Measurements from ENCODE around the gene MARCHF3. TPM values are rescaled to one million over a fixed set of nuclear protein-coding genes. Genes with fewer than 3 reads are reported as not detected.

MARCHF3 gene
- total RNA-seq, 6 experiments from 2014 or later = 0.33 to 4.3 (median 0.77) TPM

DNA sequence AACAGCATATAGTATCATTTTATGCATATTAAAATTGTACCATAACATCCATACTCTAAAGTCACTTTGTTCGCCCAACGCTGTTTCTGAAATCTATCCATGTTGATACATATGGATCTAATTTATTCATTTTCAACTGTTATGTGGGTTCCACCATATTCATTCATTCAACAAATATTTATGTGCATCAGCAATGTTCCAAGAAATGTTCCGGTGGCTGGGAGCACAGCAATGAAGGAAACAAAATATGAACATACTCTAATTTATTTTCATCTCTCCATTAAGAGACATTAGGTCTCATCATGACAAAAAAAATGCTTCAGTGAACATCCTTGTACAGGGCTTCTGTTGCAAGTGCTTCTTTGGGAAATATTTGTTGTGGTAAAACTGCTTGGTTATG lies 75.4 kb downstream of the MARCHF3 start:
- WGBS (ENCODE audit: insufficient coverage, low coverage, low lambda C conversion rate, missing lambda C conversion rate) = 98% methylated on average over 3 of the region's 3 CpGs
- TF ChIP-seq POLR2A (IDR thresholded peaks at IDR 0.05) = no peak
- TF ChIP-seq, protein P1, sequence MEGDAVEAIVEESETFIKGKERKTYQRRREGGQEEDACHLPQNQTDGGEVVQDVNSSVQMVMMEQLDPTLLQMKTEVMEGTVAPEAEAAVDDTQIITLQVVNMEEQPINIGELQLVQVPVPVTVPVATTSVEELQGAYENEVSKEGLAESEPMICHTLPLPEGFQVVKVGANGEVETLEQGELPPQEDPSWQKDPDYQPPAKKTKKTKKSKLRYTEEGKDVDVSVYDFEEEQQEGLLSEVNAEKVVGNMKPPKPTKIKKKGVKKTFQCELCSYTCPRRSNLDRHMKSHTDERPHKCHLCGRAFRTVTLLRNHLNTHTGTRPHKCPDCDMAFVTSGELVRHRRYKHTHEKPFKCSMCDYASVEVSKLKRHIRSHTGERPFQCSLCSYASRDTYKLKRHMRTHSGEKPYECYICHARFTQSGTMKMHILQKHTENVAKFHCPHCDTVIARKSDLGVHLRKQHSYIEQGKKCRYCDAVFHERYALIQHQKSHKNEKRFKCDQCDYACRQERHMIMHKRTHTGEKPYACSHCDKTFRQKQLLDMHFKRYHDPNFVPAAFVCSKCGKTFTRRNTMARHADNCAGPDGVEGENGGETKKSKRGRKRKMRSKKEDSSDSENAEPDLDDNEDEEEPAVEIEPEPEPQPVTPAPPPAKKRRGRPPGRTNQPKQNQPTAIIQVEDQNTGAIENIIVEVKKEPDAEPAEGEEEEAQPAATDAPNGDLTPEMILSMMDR (IDR thresholded peaks at IDR 0.05) = no peak
- no peaks in the 10 kb centered on the region for H3K36me3 ChIP-seq
- intact Hi-C loops (cut with DNase I) = no loop called here
- no peaks in the 10 kb centered on the region for H3K9me3 ChIP-seq
- no peak for ATAC-seq
- no peak overlapping the region for H3K4me3 ChIP-seq
- no peaks in the 10 kb centered on the region for H3K27me3 ChIP-seq
- no peak overlapping the region for H3K27ac ChIP-seq
- no peaks in the 10 kb centered on the region for H3K4me1 ChIP-seq
- DNase-seq = no peak

DNA sequence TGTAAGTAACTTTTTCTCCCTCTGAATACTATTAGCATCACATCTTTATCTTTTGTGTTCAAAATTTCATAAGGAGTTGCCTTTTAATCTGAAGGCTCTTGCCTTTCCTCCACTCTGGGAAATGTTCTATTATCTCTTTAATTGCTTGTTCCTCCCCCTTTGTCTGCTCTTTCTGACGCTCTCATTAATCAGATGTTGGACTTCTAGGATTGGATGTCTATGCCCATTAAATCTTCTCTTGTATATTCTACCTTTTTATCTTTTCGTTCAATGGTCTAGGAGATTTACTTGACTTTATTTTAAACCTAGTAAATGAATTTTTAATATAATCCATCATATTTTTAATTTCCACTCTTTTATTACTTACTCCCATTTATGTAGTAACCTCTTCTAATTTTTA lies 76.7 kb downstream of the MARCHF3 start:
- H3K27ac ChIP-seq = no peak overlapping the region
- no peak overlapping the region for H3K4me3 ChIP-seq
- no peak for DNase-seq
- intact Hi-C loops (cut with DNase I) = no loop called here
- H3K4me1 ChIP-seq = no peaks in the 10 kb centered on the region
- no peak for ATAC-seq
- H3K27me3 ChIP-seq = no peaks in the 10 kb centered on the region
- no peaks in the 10 kb centered on the region for H3K9me3 ChIP-seq
- WGBS (ENCODE audit: insufficient coverage, low coverage, low lambda C conversion rate, missing lambda C conversion rate) = 70% methylated on average over 2 of the region's 2 CpGs
- H3K36me3 ChIP-seq = no peaks in the 10 kb centered on the region
- TF ChIP-seq POLR2A (IDR thresholded peaks at IDR 0.05) = no peak
- TF ChIP-seq, protein P1 (IDR thresholded peaks at IDR 0.05) = no peak

DNA sequence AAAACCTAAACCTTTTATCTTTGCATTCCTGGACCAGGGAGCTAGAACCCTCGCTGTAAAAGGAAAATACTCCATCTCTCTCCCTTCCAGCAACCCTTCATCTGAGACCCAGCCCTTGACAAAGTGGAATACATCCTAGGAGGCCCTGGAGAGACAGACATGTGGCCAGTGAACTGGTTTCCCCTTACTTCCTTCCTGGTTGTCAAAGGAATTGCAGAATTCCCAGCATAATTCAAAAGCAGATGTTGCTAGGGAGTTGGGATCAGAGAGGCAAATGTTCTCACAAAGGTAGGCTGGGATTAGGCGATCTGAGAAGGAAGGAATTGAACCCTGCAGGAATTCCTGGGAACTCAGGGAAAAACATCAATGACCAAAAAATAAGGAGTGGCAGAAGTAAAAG lies 80.9 kb downstream of the MARCHF3 start:
- intact Hi-C loops (cut with DNase I) = no loop called here
- TF ChIP-seq, protein P1 (IDR thresholded peaks at IDR 0.05) = no peak
- TF ChIP-seq POLR2A (IDR thresholded peaks at IDR 0.05) = no peak
- Histone ChIP-seq H3K4me1 (no peaks in the 10 kb centered on the region), H3K27me3 (no peaks in the 10 kb centered on the region), H3K9me3 (no peaks in the 10 kb centered on the region), H3K36me3 (no peaks in the 10 kb centered on the region), H3K27ac (no peak overlapping the region), H3K4me3 (no peak overlapping the region)
- no peak for DNase-seq
- 89% methylated on average over 2 of the region's 2 CpGs for WGBS (ENCODE audit: insufficient coverage, low coverage, low lambda C conversion rate, missing lambda C conversion rate)
- ATAC-seq = no peak

DNA sequence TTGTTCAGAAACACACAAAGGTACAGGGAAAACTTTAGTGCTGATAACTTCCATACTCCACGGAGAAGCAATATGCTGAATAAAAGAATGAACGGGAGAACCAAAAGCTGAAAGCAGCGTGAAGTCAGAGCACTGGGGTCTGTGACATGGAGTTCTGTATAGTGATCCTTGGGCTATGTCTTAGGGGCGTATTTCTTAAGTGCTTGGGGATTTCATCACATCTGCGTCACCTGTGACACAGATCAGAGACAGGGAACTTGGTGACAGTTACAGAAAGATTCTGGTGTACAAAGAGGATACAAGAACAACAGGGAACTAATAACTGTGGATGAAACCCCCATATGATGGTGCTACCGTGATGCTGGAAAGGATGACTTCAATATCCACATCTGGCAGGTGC lies 81.9 kb downstream of the MARCHF3 start:
- H3K9me3 ChIP-seq = no peaks in the 10 kb centered on the region
- DNase-seq (no peak), ATAC-seq (no peak)
- H3K27me3 ChIP-seq = no peaks in the 10 kb centered on the region
- no peak overlapping the region for H3K4me3 ChIP-seq
- intact Hi-C loops (cut with DNase I) = no loop called here
- 87% methylated on average over 6 of the region's 6 CpGs for WGBS (ENCODE audit: insufficient coverage, low coverage, low lambda C conversion rate, missing lambda C conversion rate)
- no peaks in the 10 kb centered on the region for H3K4me1 ChIP-seq
- H3K36me3 ChIP-seq = no peaks in the 10 kb centered on the region
- no peak overlapping the region for H3K27ac ChIP-seq
- TF ChIP-seq POLR2A (IDR thresholded peaks at IDR 0.05) = no peak
- TF ChIP-seq, protein P1 (IDR thresholded peaks at IDR 0.05) = no peak

DNA sequence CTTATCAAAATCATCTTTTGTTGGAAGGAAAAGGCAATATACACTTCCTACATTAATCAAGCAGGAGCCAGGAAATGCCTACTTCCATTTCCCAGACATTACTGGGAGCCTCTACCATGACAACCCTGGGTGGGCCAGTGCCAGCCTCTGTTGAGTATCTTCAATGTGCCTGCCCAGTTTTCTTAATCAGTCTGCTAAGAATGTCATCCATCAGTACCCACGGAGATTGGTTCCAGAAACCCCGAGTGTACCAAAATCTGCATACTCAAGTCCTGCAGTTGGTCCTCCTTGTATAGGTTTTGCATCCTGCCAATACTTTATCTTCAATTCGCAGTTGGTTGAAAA lies 82.4 kb downstream of the MARCHF3 start:
- no peaks in the 10 kb centered on the region for H3K27me3 ChIP-seq
- DNase-seq (no peak), ATAC-seq (no peak)
- no peaks in the 10 kb centered on the region for H3K9me3 ChIP-seq
- H3K4me3 ChIP-seq = no peak overlapping the region
- H3K27ac ChIP-seq = no peak overlapping the region
- TF ChIP-seq, protein P1 (IDR thresholded peaks at IDR 0.05) = no peak
- TF ChIP-seq POLR2A (IDR thresholded peaks at IDR 0.05) = no peak
- WGBS (ENCODE audit: insufficient coverage, low coverage, low lambda C conversion rate, missing lambda C conversion rate) = 40% methylated on average over 1 of the region's 3 CpGs
- intact Hi-C loops (cut with DNase I) = no loop called here
- H3K36me3 ChIP-seq = no peaks in the 10 kb centered on the region
- no peaks in the 10 kb centered on the region for H3K4me1 ChIP-seq

Data from right lobe of liver (tissue), 6 donors.